Neural progenitor cell (in vitro differentiated cells): Measurements from ENCODE around the gene AKR7A3. TPM values are rescaled to one million over a fixed set of nuclear protein-coding genes. Genes with fewer than 3 reads are reported as not detected.
"Not testable (repeated sequence)": the region's sequence is repeated elsewhere in the genome, so short reads cannot be mapped to it uniquely, and the experiment has no call there.

Experiments
- DNase-seq: peaks from one replicate; pipeline ENCODE4 v3.0.0-alpha.2; 2016; ENCODE audit warnings: low spot score
- H2AFZ ChIP-seq: fragments of 200-600 bp; sonication (generic); replicated peaks from 2 replicates; pipeline ENCODE4 v1.6.1; 2016; ENCODE audit warnings: antibody characterized with exemption
- H3F3A ChIP-seq: fragments of 200-600 bp; sonication (generic); 2 replicates; pipeline ENCODE4 v1.6.1; 2016; ENCODE audit warnings: antibody characterized with exemption, low read depth
- H3K27ac ChIP-seq: fragments of 200-600 bp; sonication (generic); 2 replicates; pipeline ENCODE4 v1.5.1; 2016; ENCODE audit warnings: mild to moderate bottlenecking
- H3K27me3 ChIP-seq: fragments of 200-600 bp; sonication (generic); 2 replicates; pipeline ENCODE4 v1.6.1; 2016; ENCODE audit warnings: mild to moderate bottlenecking, moderate library complexity
- H3K36me3 ChIP-seq: fragments of 200-600 bp; sonication (generic); 2 replicates; pipeline ENCODE4 v1.5.1; 2016
- H3K4me1 ChIP-seq: fragments of 200-600 bp; sonication (generic); 2 replicates; pipeline ENCODE4 v1.6.1; 2016; ENCODE audit warnings: mixed run types
- H3K4me2 ChIP-seq: fragments of 200-600 bp; sonication (generic); 2 replicates; pipeline ENCODE4 v1.6.1; 2016
- H3K4me3 ChIP-seq: fragments of 200-600 bp; sonication (generic); 2 replicates; pipeline ENCODE4 v1.5.1; 2016
- H3K79me2 ChIP-seq: fragments of 200-600 bp; sonication (generic); 2 replicates; pipeline ENCODE4 v1.6.1; 2016; ENCODE audit warnings: low read depth
- H3K9ac ChIP-seq: fragments of 200-600 bp; sonication (generic); 2 replicates; pipeline ENCODE4 v1.6.1; 2016
- H3K9me3 ChIP-seq: fragments of 200-600 bp; sonication (generic); 2 replicates; pipeline ENCODE4 v1.5.1; 2016; ENCODE audit warnings: low read depth
- H4K20me1 ChIP-seq: fragments of 200-600 bp; sonication (generic); 2 replicates; pipeline ENCODE4 v1.6.1; 2016; ENCODE audit warnings: low read depth
- H3K27ac Mint-ChIP-seq: 3 replicates; pipeline ENCODE4 v1.8.0; 2021; ENCODE audit warnings: mixed read lengths
- H3K27me3 Mint-ChIP-seq: 2 replicates; pipeline ENCODE4 v1.8.0; 2022; ENCODE audit warnings: low read depth, mild to moderate bottlenecking, inconsistent platforms, moderate library complexity, mixed read lengths; ENCODE audit not compliant: insufficient read depth
- H3K36me3 Mint-ChIP-seq: 3 replicates; pipeline ENCODE4 v1.8.0; 2021; ENCODE audit warnings: mixed read lengths
- H3K4me1 Mint-ChIP-seq: 3 replicates; pipeline ENCODE4 v1.8.0; 2021; ENCODE audit warnings: mixed read lengths
- H3K4me3 Mint-ChIP-seq: 3 replicates; pipeline ENCODE4 v1.8.0; 2021; ENCODE audit warnings: mild to moderate bottlenecking, moderate library complexity, mixed read lengths
- H3K9me3 Mint-ChIP-seq: 3 replicates; pipeline ENCODE4 v1.8.0; 2020; ENCODE audit warnings: mixed read lengths
- EZH2 ChIP-seq: fragments of 200-600 bp; sonication (generic); IDR thresholded peaks from 2 replicates; pipeline ENCODE4 v1.6.1; 2017; ENCODE audit warnings: antibody characterized with exemption, mild to moderate bottlenecking, moderate library complexity
- EZH2phosphoT487 ChIP-seq: fragments of 200-600 bp; sonication (generic); IDR thresholded peaks from 2 replicates; pipeline ENCODE4 v1.6.1; 2017; ENCODE audit warnings: antibody characterized with exemption
- total RNA-seq: library from RNA; depleted of rRNA; stranded (reverse); fragments of >200 nt; gene quantifications from 2 replicates; pipeline ENCODE4 v1.2.3, GENCODE V29; 2015; ENCODE audit warnings: low replicate concordance
- TF ChIP-seq, protein P1 (sequence below): fragments of 200-600 bp; sonication (generic); IDR thresholded peaks from 2 replicates; pipeline ENCODE4 v1.5.1; 2017; ENCODE audit warnings: antibody characterized with exemption, mild to moderate bottlenecking

AKR7A3 gene
- total RNA-seq, 1 donor from 2014 or later, result not detected

DNA sequence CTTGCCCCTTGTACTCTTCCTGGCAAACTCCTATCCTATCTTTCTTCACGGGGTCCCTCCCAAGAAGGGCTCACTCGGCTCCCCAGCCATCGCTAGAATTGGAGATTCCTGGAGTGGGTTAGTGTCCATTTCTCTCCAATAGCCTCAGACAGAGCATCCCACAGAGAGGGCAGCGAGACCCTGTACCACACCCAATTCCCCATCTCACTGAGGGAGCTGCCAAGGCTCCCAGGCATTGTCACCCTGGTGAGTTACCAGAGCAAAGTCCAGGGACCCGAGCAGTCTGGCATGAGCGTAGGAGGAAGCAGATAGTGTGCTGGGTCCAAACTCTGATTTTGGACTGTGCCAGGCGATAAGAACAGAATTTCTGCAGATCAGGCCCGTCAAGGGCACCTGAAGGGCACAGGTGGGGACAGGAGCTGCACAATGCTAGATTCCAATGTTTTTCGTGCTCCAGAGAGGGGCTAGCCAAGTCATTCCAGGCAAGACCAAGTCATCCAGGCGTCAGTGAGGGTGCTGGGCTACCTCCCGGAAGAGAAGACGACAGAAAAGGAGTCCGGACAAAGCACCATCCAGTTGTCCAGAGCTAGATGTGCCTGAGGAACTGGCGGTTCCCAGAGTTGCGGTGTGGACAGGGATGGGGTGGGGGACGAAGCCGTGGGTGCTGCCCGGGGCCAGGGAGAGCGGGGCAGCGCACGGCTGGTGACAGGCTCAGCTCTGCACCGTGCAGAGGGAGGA, 15.3 kb downstream of the AKR7A3 start:
- H3K4me1 Mint-ChIP-seq, result no peaks in the 10 kb centered on the region
- DNase-seq, result no peak
- Histone ChIP-seq H3K9ac (no peak overlapping the region), H3K9me3 (no peaks in the 10 kb centered on the region), H3K4me3 (no peak overlapping the region), H3K27ac (no peak overlapping the region), H3K27me3 (no peaks in the 10 kb centered on the region), H4K20me1 (no peaks in the 10 kb centered on the region), H3K79me2 (no peaks in the 10 kb centered on the region), H3K4me2 (no peak overlapping the region), H3F3A (no peaks in the 10 kb centered on the region), H3K36me3 (no peaks in the 10 kb centered on the region), H3K4me1 (no peaks in the 10 kb centered on the region), H2AFZ (no peak overlapping the region)
- peaks cover 2% of the 10 kb centered on the region for H3K36me3 Mint-ChIP-seq
- H3K4me3 Mint-ChIP-seq, result no peak overlapping the region
- H3K9me3 Mint-ChIP-seq, result no peaks in the 10 kb centered on the region
- no peaks in the 10 kb centered on the region for H3K27me3 Mint-ChIP-seq
- TF ChIP-seq, protein P1, sequence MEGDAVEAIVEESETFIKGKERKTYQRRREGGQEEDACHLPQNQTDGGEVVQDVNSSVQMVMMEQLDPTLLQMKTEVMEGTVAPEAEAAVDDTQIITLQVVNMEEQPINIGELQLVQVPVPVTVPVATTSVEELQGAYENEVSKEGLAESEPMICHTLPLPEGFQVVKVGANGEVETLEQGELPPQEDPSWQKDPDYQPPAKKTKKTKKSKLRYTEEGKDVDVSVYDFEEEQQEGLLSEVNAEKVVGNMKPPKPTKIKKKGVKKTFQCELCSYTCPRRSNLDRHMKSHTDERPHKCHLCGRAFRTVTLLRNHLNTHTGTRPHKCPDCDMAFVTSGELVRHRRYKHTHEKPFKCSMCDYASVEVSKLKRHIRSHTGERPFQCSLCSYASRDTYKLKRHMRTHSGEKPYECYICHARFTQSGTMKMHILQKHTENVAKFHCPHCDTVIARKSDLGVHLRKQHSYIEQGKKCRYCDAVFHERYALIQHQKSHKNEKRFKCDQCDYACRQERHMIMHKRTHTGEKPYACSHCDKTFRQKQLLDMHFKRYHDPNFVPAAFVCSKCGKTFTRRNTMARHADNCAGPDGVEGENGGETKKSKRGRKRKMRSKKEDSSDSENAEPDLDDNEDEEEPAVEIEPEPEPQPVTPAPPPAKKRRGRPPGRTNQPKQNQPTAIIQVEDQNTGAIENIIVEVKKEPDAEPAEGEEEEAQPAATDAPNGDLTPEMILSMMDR, result no peak
- TF ChIP-seq EZH2phosphoT487 (no peak), EZH2 (no peak)
- no peak overlapping the region for H3K27ac Mint-ChIP-seq

DNA sequence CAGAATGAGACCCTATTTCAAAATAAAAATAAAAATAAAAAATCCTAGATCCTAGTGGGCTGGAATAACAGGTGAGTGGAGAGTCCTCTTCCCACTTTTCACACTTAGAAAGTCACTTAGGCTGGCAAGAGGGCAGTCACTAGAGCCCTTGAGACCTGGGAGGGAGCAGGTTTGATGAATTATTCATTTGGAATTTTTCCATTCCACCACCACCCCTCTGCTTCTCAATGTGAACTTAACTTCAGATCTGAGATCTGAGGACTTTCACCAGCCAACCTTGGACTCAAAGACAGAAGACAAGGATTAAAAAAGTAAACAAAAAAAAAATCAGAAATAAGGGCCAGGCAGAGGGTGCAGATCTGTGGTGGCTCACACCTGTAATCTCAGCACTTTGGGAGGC, 16.5 kb downstream of the AKR7A3 start:
- Mint-ChIP-seq H3K27ac (no peak overlapping the region), H3K4me1 (no peaks in the 10 kb centered on the region), H3K27me3 (no peaks in the 10 kb centered on the region), H3K9me3 (no peaks in the 10 kb centered on the region), H3K36me3 (peaks cover 2% of the 10 kb centered on the region), H3K4me3 (no peak overlapping the region)
- H3K9me3 ChIP-seq, result no peaks in the 10 kb centered on the region
- H3K4me1 ChIP-seq, result no peaks in the 10 kb centered on the region
- no peak overlapping the region for H3K4me3 ChIP-seq
- H3K27me3 ChIP-seq, result no peaks in the 10 kb centered on the region
- H4K20me1 ChIP-seq, result no peaks in the 10 kb centered on the region
- no peak overlapping the region for H2AFZ ChIP-seq
- H3K36me3 ChIP-seq, result no peaks in the 10 kb centered on the region
- H3K4me2 ChIP-seq, result no peak overlapping the region
- H3F3A ChIP-seq, result no peaks in the 10 kb centered on the region
- H3K9ac ChIP-seq, result no peak overlapping the region
- TF ChIP-seq EZH2, result no peak
- TF ChIP-seq, protein P1, result no peak
- TF ChIP-seq EZH2phosphoT487, result no peak
- no peaks in the 10 kb centered on the region for H3K79me2 ChIP-seq
- H3K27ac ChIP-seq, result no peak overlapping the region
- DNase-seq, result no peak

DNA sequence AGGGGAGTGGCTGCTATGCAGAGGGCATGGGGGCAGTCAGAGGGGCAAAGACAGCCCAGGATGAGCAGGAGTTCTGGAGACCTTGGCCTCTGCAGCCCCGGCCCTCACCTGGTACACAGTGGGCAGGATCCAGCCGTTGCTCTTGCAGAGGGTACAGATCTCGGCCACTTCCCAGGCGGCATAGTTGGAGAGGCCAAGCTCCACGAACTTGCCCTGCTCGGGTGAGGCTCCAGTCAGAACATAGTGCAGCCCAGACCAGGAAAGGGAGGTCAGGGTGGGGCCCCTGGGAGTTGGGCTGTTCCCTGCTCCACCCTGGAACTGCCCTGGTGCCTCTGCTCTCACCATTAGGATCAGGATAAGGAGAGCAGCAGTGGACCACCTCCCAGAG, 18.2 kb downstream of the AKR7A3 start:
- H3K9me3 ChIP-seq, H3F3A ChIP-seq, H3K36me3 Mint-ChIP-seq, H3K27ac ChIP-seq, H3K27ac Mint-ChIP-seq, H3K4me3 ChIP-seq, H3K27me3 Mint-ChIP-seq, H3K4me3 Mint-ChIP-seq, H3K9me3 Mint-ChIP-seq, H3K79me2 ChIP-seq, H3K36me3 ChIP-seq, H3K4me2 ChIP-seq, H2AFZ ChIP-seq, H3K4me1 Mint-ChIP-seq, H4K20me1 ChIP-seq, H3K9ac ChIP-seq, H3K4me1 ChIP-seq, DNase-seq, H3K27me3 ChIP-seq: not testable (repeated sequence)

GRCh38 chr1:19269427-19270342, 18.9 kb downstream of the AKR7A3 start:
- not testable (repeated sequence) for H3K27me3 Mint-ChIP-seq, H3K79me2 ChIP-seq, H3K9me3 ChIP-seq, H3K27ac ChIP-seq, H3K27ac Mint-ChIP-seq, H3K36me3 ChIP-seq, H3K4me1 Mint-ChIP-seq, H3K4me3 ChIP-seq, H3F3A ChIP-seq, H3K9ac ChIP-seq, H3K36me3 Mint-ChIP-seq, H3K27me3 ChIP-seq, H3K4me1 ChIP-seq, H3K4me2 ChIP-seq, H3K9me3 Mint-ChIP-seq, H4K20me1 ChIP-seq, H3K4me3 Mint-ChIP-seq, H2AFZ ChIP-seq
- DNase-seq, result peak; percentile 26
- TF ChIP-seq, protein P1, result peak; percentile 42
